Retina (tissue), 1 donor: ENCODE measurements around the gene SPAG6.

Source experiments
- DNase-seq: peaks from one replicate; pipeline ENCODE4 v3.0.0-alpha.2; 2016

SPAG6 gene

DNA sequence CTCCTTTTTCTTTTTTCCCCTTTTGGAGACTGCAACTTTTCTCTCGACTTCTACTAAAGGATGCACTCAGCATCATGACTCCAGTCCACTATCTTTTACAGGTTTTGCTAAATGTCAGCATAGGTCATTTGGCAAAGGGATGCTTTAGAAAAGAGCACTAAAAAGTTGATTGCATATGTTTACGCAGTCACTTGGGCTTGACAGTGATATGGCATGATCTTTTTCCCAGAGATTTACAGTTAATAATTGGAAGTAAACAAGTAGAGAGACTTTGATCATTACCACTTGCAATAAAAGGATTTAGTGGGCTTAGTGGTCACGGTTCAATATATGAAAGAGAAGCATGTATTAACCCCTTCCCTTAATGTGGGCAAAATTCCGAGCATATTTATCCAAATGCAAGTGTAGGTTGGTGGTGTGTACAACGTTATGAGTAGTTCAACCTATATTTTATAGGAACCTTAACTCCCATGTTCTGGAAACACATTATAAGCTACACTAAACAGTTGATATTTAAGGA, 22.6 kb upstream of the SPAG6 start:
- DNase-seq = peak; percentile 11

DNA sequence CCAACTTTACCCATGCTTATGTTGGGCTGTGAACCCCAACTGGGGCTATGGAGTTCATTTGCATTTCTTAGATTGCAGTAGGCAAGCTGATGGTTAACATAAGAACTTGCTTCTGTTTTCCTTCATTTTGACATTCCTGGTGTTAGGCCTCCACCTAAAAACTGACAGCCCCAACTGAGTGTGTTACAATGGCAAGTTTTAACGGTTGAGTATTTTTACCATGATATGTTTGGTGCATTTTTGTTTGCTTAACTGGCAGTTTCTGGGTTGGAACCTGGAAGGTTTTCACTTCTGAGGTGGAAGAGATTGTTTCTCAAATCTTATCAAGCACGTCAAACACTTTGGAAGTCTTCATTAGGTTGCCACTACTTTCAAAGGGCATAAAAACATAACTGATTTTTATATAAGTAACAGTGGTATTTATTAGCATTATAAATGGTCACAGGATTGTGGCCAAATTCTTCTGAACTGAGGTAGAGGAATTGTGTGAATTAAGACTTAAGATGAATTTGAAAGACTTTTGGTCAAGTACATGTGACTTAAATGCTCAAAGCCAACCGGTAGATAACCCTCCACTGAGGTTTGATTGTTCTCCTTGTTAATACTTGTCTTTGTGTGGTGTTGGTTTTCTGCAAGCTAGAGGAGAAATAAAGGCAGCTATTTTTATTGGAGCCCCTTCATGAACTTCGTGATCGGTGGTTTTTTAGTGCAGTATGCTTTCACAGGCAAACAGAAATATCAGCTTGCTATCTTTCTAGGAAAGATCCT, 21.6 kb upstream of the SPAG6 start:
- peak; percentile 12 for DNase-seq

DNA sequence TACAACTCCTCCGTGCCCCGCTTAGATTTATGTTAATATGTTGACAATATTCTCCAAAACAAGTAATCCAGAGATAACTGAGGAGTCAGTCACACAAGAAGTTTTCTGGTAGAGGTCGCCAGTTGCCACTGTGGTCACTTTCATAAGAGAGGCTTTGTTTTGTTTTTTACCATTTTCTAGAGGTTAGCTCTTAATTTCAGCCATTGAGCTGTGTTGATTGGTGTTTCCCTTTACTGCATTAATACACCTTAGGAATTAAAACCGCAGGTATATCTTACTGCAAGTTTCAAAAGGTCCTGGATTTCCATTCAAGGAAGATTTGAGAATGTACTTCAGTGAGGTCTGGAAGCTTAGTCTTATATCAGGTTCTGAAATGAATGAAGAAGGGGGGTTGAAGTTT, 20.9 kb upstream of the SPAG6 start:
- peak; percentile 9 for DNase-seq

DNA sequence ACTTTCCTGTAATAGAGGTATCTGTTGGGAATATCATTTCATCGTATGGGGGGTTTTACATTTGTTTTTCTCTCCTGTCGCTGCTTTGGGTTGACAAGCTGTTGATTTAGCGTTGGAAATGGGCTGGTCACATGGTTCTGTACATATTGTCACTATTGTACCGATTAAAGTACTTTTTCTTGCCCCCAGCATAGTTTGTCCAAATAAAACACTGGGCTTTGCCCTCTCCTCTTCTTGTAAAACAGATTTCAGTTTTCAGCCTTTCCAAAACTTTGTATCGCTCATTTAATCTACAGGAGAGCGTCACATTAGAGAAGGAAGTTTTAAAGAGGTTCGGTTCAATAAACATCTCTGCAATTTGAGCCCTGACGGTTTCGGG, 20.4 kb upstream of the SPAG6 start:
- DNase-seq = peak; percentile 47

DNA sequence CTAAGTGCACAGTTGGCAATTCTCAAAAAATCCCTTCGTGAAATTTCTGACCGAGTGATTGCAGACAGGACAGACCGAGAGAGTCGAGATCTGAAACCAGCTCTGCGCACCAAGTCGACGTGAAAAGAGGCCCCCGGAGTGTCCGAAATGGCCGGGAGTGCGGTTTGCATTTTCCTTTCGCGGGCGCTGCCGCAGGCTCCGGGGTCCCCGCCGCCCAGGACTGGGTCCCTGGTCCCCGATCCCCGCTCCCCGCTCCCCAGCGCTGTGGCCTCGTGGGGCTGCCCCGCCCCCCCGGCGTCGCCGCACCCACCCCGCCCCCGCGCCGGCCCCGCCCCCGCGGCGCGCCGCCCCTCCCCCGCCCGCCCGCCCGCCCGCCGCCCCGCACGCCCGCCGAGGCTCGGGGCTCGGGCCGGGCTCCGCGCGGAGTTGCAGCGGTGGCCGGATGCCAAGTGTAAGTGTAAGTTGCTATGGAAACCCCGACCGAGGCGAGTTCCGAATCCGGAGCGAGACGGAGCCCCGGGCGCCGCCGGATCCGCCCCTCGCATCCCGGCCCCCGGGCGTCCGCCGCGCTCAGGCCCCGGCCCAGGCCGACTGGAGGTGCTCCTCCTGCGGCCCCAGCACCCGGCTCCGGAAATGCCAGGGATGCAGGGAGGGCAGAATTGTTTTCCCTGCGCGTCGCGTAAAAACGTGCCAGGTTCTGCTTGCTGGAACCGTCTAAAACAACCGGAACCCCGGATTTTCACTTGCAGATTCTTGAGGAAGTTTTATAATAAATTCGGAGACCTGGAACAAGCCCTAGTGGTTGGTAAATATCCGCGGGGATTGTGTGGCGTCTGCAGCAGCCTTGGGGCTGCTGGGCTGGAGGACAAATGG, 19.8 kb upstream of the SPAG6 start:
- DNase-seq = peak; percentile 85

DNA sequence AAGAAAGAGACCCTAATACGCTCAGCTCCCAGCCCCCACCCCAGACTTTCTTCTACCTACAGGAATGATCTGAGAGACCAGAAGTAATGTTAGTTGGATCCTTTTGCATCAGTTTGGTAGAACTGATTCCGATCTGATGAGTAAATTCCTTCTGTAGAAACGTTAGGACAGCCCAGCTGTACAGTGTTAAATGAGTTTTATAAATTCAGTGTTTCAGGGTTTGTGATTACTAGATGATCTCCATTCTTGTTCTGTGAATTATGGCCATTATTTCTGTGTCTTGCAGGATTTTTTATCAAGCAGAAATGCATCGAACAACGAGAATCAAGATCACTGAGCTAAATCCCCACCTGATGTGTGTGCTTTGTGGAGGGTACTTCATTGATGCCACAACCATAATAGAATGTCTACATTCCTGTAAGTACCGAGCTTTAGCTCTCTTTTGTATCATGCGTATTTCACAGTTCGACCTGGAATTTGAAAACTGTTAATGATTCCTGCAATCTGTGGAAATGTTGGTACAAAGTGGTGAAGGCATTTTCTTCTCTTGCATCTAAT, 19.1 kb upstream of the SPAG6 start:
- DNase-seq = no peak

DNA sequence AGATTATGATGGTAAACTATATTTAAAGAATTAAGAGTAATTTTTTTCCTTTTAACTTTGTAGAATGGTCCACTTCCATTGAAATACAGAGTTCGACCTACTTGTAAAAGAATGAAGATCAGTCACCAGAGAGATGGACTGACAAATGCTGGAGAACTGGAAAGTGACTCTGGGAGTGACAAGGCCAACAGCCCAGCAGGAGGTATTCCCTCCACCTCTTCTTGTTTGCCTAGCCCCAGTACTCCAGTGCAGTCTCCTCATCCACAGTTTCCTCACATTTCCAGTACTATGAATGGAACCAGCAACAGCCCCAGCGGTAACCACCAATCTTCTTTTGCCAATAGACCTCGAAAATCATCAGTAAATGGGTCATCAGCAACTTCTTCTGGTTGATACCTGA, 16.1 kb upstream of the SPAG6 start:
- no peak for DNase-seq

DNA sequence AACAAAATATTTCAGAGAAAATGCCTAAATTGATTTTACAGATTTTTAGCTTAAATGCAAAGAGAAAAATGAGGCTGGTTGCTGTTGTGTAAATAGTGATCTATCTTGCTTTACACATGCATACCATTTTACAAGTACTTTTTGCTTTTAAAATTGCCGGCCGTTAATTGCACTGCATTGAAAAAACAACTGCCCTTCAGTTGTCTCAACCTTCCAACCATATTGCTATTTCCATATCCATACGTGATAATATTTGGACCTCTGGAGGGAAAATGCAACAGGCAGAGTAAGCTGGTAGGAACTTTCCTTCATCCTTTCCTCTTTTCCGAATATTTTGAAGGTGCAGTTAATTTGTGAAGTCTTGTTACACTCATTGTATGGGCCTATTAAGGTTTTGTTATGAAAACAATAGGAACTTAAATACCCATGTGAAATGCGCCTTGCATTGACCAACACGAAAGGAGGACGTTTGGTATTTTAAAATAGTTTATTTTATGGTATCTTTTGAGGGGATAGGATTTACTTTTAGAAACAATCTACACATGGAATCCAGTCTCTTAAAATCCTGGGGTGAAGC, 13.1 kb upstream of the SPAG6 start:
- no peak for DNase-seq

DNA sequence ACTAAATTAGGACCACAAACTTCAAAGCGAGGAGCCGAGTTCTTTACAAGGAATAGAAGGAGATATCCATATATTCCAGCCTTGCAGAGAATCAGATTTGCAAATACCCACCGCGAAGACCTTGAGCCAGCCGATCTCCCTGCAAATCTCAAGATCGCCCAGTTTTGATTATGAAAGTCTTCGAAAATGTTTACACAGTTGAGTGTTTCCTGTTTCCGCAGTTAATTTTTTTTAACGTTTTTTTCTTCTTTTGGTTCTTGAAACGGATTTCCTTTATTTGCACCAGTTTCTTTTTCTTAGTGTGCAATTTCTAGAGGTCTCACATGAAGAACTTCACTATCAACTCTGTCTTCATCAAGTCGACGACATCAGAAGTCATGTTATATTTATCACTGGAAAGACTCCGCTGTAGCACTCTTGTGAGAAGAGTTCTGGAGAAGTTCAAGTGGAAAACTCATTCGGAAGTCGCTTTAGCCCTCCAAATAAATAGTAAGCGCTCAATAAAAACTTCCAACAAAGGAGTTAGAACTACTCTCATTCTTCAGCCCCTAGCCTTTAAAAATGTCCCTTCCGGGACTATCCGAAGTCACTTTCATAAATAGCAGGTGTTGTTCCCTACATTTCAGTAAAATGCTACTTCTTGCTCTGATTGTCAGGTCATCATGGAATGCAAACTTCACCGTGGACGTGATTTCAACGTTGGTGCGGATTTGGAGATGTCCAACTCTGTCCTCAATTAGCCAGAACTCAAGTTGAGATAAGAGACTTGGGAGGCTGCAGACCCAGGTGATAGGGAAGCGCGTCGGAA, 11.9 kb upstream of the SPAG6 start:
- DNase-seq = no peak

DNA sequence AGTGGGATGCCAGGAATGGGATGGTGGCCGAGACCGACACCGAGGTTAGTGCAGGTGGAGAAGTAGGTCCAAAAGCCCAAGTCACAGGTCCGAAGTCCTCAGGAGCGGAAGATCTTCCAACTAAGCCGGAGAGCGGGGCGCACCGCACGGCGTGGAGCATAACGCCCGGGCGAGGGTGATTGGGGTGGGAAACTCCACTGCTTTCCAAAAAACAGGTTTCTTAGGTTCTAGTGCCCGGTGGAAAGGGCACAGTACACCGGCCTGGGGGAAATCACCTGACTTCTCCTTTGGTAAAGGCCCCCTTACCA, 11.4 kb upstream of the SPAG6 start:
- no peak for DNase-seq

DNA sequence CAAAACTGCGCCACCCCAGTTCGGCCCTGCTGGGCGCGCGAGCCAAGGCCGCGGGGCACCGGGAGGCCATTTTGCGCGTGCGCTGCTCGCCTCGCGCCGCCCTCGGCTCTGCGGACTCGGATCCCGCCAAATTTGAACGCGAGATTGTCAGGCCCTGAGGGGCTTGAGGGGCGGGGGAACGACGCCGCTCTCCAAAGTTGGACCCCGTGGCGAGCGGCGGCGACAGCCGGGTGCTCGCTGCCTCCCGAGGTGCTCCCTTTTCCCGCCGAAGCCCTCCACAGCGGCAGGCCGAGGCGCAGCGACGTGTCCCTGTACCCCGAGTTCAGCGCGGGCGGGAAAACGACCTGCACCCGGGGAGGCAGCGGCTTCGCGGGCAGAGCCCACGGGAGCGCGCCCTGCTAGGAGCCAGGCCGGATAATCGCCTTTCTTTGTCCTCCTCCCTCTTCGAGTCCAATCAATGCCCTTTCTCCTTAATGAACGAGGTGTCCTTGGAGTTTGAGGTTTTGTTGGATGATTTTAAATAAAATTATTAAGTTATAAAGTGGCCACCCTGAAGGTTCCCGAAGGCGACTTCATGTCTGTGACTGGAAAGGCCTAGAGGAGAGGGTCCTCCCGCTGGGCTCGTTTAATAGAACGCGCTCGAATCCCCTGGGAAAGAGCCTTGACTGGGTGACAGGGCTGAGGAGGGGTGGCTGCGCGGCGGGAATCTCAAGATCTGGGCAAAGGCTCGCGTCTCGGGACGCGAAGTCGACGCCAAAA, 10.7 kb upstream of the SPAG6 start:
- DNase-seq = peak; percentile 89

DNA sequence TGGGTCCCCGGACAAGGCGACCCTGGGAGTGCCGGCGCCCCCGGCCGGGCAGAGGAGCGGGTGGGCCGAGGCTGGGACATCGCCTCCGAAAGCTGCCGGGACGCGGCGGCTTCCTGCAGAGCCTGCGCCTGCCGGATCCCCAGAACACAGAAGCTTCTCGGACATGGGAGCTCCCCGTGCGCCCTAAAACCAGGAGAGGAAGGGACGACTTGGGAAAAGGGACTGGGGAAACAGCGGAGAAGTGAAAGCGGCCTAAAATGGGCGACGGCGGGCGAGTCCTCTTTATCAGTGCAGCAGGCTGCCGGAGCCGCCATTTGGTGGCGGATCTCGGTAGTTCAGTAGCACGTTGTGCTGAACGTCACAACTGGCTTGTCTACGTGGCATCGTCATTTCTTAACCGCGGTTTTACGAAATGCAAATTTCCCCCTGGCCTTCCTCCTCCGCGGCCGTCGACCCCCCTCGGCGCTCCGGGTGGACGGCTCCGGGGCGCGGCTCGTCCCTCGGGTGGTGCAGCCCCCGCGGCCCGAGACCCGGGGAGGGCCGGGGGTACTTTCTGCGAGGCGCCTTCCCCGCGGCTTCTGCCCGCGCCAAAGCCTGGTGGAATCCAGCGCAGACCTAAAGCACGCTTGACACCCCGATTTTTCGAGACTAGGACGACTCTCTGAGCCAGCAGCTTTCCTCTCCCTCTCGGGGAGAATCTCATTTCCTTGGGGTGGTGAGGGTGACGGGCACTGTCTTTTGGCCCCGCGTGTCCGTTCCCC, 9.9 kb upstream of the SPAG6 start:
- DNase-seq = peak; percentile 90

DNA sequence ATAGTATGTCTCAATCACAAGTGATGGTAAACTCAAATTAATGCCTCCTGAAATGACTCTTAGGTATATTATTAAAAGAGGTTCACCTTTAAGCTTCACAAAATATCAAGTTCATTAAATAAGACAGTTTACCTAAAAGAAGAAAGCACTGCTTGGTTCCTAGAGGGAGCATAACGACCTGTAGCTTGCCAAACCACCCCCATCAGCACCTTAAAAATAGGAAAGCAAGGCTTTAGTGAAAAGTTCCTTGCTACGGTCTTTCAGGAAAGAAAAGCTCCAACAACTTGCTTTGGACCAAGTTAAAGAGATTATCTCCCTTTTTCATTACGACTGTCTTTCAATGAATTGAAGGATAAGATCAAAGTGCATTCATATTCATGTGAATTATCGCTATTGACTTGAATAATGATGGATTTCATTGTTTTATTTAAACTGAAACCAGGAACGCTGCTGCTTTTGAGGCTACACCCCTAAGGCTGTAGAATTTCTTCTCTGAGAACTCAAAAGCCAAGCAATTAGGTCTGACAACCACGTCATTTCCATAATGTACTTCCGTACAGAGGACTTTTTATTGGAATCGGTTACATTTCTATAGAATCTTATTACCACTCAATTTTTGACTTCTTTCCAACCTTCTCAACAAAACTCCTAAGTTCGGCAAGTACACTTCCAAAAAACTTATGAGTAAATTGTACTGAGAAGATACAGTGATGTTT, 7.0 kb upstream of the SPAG6 start:
- no peak for DNase-seq

DNA sequence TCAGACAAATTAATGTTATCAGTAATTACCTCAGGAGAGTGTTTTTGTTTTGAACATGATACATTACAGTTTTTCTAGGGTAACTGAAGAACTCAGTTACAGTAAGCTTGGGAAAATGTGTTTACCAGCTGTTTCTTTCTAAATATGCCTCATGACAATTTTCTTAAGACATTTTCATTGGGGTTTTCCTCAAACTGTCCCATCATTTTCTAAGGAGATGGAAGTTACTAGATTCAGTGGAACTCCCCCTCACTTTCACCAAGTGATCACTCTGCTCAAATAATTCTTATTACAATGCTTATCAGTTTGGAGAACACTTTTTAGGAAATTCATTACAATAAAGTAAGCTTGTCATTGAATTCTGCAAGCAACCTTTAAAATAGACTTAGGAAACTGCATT, 6.4 kb upstream of the SPAG6 start:
- DNase-seq = no peak

DNA sequence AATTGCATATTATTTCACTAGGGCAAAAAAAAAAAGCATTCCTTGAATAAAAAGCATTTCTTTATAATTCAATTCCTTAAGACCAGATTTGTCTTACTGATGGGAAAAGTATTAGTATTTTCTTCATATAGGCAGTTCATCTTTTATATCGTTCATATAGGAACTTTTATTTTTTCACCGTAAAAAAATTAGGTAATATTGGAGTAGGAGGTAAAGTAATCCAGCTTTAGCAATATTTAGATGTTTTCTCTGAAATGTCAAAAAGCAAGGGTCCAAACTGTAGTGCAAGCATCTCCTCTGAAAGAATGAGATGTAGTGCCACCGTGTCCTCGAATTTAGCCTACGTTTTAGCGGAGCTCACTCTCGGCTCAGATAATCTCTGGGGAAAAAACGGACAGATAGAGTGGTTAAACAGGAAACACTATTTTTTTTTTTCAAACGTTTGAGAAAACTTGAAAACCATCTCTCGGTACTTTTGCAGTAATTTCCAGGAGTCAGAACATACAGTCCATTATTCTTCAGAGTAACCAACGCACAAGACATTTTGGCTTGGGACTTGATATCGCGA, 5.5 kb upstream of the SPAG6 start:
- DNase-seq = no peak

DNA sequence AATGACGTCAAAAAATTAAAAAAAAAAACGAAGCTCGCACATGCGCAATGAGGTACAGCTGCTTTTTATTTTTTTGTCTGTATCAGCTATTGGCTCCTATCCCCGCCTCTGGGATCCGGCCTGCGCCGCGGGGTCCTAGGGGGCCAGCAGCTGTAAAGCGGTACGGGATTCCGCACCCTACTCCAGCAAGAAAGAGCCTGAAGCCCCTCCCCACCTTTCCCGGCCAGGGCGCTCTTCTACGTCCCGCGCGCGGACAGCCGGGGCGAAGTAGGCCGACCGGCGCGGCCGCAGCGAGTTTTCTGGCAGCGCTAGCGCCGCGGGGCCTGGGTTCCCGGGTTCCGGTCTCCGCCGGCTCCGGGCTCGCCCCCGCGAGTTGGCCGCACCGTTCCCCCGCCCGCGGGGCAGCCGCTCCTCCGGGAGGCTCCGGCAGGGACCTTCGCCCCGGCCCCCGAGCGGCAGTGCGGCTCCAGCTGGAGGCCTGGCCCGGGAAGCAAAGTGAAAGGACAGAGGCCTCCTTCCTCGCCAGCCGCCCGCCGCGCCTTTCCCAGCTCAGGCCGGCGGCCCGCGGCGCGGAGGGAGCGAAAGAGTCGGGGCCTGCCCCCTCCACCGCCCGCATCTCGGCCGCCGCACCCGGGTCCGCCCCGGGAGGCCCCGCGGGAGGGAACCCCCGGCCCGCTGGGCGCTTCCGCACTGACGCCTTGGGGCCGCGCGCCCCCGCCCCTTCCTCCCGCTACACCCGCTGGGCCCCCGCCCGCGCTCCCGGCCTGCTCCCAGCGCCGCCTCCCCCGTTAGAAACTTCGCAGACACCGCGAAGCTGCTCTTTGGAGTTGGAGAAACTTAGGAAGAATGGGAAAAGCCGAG, 4.7 kb upstream of the SPAG6 start:
- DNase-seq = peak; percentile 93

DNA sequence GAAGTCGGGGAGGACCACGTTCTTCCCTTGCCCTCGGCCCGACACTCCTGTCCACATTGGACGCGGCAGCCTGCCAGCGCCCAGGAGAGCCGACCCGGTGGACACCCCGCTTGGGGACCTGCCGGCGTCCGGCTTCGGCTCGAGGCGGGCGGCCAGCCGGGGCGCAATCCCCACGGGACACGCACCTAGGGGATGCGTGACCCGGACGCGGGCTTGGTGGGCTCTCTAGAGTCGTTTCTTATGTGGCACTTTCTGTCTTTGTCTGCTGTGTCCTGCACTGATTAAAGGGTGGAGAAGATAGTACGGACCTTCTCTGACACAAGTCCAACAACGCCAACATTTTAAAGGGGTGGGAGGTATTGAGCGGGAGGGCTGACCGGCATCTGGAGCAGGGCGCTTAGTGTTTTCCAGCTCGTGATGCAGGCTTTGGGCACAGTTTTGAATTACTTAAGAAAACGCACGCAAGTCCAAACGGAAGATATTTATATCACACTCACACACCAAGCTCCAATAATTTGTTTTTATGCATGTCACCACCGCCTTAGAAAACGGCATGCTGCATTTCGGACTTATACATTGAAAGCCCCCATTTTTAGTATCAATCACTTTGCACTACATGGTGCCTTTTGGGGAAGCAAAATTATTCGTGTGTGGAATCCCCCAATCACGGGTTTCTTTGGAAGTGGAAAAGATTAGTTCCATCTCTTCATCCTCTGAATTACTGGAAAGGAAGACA, 3.9 kb upstream of the SPAG6 start:
- peak; percentile 84 for DNase-seq

DNA sequence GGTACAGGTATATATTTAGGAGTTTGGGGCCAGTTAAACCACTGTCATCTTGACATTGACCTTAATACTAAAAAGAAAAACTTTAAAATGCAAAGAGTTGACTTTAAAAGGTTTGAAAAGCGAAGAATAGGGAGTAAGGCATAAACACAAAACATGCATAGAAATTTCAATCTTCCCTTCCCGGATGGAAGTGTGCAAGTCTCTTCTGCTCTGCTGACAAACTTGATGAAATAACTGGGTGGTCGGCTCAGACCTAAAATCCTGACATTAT, 3.4 kb upstream of the SPAG6 start:
- DNase-seq = peak; percentile 33

DNA sequence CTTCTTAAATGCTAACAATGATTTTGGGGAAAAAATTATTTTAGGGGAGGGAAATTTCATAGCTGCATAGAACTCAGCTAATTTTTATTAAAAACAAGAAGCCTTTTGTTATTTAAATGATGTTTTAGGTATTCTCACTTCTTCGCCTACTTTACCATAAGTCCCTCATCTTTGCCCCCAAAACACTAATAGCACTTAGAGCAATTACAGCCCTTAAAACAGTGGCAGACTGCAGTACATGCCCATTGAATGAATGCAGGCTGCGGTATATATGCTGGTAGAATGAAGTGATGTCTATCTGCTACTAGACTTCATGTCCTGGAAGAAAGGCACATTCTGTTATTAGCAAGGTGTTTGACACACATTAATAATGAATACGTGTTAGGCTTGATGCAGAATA, 2.9 kb upstream of the SPAG6 start:
- DNase-seq = no peak
